Right lobe of liver (tissue), 6 donors: ENCODE results near the gene ASB18. TPM values are rescaled to one million over a fixed set of nuclear protein-coding genes. Genes with fewer than 3 reads are reported as not detected.
A peak's percentile ranks its signal among the peaks of the same experiment; 100 is the strongest.

Source experiments
- ATAC-seq, 4 donors: fragments of 200-7000 bp; cut with Tn5 transposase; one replicate each; pipeline ENCODE4 v1.9.1; 2020; ENCODE audit warnings: mild to moderate bottlenecking in 4 of 4, moderate library complexity in 4 of 4
- DNase-seq, 3 donors: peaks; one replicate each; pipeline ENCODE4 v3.0.0-alpha.2; 2020
- H3K27ac ChIP-seq, 3 donors: fragments of 200-600 bp; one replicate each; pipeline ENCODE4 v1.8.0; 2022
- H3K27me3 ChIP-seq, 2 donors: fragments of 200-600 bp; one replicate each; pipeline ENCODE4 v1.8.0; 2022
- H3K36me3 ChIP-seq, 4 donors: fragments of 200-600 bp; sonication (generic) in 1 of 4; one replicate each; pipeline versions ENCODE4 v1.5.1 to v1.8.0; 2017 to 2022; ENCODE audit warnings: control low read depth in 1 of 4
- H3K4me1 ChIP-seq, 4 donors: fragments of 200-600 bp; sonication (generic) in 1 of 4; one replicate each; pipeline versions ENCODE4 v1.5.1 to v1.8.0; 2017 to 2022; ENCODE audit warnings: control low read depth in 1 of 4
- H3K4me3 ChIP-seq, 3 donors: fragments of 200-600 bp; one replicate each; pipeline ENCODE4 v1.8.0; 2022
- H3K9me3 ChIP-seq, 4 donors: fragments of 200-600 bp; sonication (generic) in 1 of 4; one replicate each; pipeline versions ENCODE4 v1.5.1 to v1.8.0; 2017 to 2022; ENCODE audit warnings: control low read depth in 1 of 4
- POLR2A ChIP-seq: fragments of 450-650 bp; IDR thresholded peaks from one replicate; pipeline ENCODE4 v1.6.1; 2017; ENCODE audit warnings: antibody characterized with exemption, mild to moderate bottlenecking
- WGBS: methylation state at CpG from one replicate; pipeline ENCODE4 v1.1.6; 2018; ENCODE audit warnings: low coverage, low lambda C conversion rate; ENCODE audit not compliant: insufficient coverage; ENCODE audit errors: missing lambda C conversion rate; 5-methylcytosine and 5-hydroxymethylcytosine counted together
- intact Hi-C, 2 donors: fragments of 100-400 bp; cut with DNase I; formaldehyde crosslinking; loops; one replicate each; pipeline versions ENCODE4 v1.11.2 to v1.14.1; 2022
- total RNA-seq, 6 experiments: library from RNA; depleted of rRNA in 2 of 6; stranded (reverse); fragments of >200 nt in 2 of 6; fragmentation: NEBNext Ultra II Directional in 3 of 6; extraction: Animal tissue kit (Norgen Biotek cat#: 25700) in 3 of 6; gene quantifications; one replicate each; pipeline versions ENCODE4 v1.1.0 to v1.2.4, GENCODE V29; 2016 to 2023
- TF ChIP-seq, protein P1 (sequence below), 4 donors: fragments of 200-600 bp in 3 of 4; fragments of 450-650 bp in 1 of 4; IDR thresholded peaks; one replicate each; pipeline versions ENCODE4 v1.5.1 to v1.8.0; 2016 to 2022; ENCODE audit warnings: antibody characterized with exemption in 4 of 4, mild to moderate bottlenecking in 2 of 4
- donor health status: DM: no; HTN: yes; CAD: no.
- donor health status: DM: no; HTN: no; CAD: no.
- donor health status: DM: no; HTN: no; CAD: no.
- donor health status: DM: no; HTN: yes; CAD: no.
- donor health status: DM: no; HTN: yes; CAD: no.

ASB18 gene
- total RNA-seq, 6 experiments from 2014 or later = not detected

- peaks cover 0 to 20% (median 0%) of the 10 kb centered on the region in 4 donors for H3K4me1 ChIP-seq
- H3K4me3 ChIP-seq = no peak overlapping the region
- WGBS = 7% methylated on average over 15 of the region's 21 CpGs
- TF ChIP-seq, protein P1, sequence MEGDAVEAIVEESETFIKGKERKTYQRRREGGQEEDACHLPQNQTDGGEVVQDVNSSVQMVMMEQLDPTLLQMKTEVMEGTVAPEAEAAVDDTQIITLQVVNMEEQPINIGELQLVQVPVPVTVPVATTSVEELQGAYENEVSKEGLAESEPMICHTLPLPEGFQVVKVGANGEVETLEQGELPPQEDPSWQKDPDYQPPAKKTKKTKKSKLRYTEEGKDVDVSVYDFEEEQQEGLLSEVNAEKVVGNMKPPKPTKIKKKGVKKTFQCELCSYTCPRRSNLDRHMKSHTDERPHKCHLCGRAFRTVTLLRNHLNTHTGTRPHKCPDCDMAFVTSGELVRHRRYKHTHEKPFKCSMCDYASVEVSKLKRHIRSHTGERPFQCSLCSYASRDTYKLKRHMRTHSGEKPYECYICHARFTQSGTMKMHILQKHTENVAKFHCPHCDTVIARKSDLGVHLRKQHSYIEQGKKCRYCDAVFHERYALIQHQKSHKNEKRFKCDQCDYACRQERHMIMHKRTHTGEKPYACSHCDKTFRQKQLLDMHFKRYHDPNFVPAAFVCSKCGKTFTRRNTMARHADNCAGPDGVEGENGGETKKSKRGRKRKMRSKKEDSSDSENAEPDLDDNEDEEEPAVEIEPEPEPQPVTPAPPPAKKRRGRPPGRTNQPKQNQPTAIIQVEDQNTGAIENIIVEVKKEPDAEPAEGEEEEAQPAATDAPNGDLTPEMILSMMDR (IDR thresholded peaks at IDR 0.05) = no peak
- no peak for TF ChIP-seq POLR2A
- H3K27me3 ChIP-seq = peaks cover 19 to 71% of the 10 kb centered on the region in 2 donors
- ATAC-seq = no peak
- intact Hi-C loops = no loop called here
- DNase-seq = no peak
- H3K27ac ChIP-seq = no peak overlapping the region
- H3K9me3 ChIP-seq = no peaks in the 10 kb centered on the region
- H3K36me3 ChIP-seq = no peaks in the 10 kb centered on the region
These were observed 93.5 kb downstream of the ASB18 start for GRCh38 chr2:236170590-236171165.

DNA sequence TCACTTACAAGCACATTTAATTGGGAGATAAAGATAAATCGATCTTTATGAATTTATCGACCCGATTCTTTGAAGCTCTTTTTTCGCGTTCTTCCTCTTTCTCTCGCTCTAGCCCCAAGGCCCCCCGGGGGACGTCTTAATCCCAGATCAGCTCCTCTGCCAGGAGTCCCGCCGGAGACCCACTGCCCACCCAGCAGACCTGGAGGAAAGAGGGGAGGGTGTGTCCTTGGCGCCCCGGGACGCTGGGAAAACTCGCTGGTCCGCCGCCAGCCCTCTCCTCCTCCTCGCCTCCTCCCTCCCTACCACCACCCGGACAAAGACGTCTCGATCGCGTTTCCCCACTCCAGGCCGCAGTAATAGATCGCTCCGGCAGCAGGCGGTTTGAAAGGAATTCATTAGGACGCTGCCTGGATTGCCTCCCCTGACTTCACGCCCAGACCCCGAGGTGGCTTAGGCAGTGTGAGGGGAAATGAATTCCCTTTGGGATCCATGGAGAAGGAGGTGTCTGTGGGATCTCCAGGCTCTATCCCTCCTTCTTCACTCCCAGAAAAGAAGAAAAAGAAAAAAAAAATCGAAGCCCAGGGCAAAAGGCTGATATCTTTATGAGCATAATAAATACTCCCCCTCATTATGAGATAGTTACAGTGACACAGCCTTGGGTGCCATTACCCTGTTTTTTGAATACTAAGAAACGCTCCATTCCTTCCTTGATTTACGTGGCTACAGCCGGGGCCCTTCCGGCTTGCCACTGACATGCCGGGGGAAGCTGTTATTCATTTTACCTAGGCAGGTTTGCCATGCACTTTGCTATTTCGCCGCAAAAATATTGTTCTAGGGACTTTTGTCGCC, 94.2 kb downstream of the ASB18 start:
- Histone ChIP-seq H3K27me3 (peaks cover 21 to 73% of the 10 kb centered on the region in 2 donors), H3K4me3 (no peak overlapping the region), H3K9me3 (no peaks in the 10 kb centered on the region), H3K27ac (no peak overlapping the region), H3K4me1 (peaks cover 0 to 20% (median 0%) of the 10 kb centered on the region in 4 donors), H3K36me3 (no peaks in the 10 kb centered on the region)
- TF ChIP-seq, protein P1 (IDR thresholded peaks at IDR 0.05) = no peak
- TF ChIP-seq POLR2A = no peak
- intact Hi-C loops = no loop called here
- ATAC-seq = no peak
- no peak for DNase-seq
- 9% methylated on average over 24 of the region's 38 CpGs for WGBS

- Histone ChIP-seq H3K4me3 (no peak overlapping the region), H3K36me3 (no peaks in the 10 kb centered on the region), H3K4me1 (peaks cover 0 to 27% (median 0%) of the 10 kb centered on the region in 4 donors), H3K9me3 (no peaks in the 10 kb centered on the region), H3K27ac (no peak overlapping the region), H3K27me3 (peaks cover 28 to 73% of the 10 kb centered on the region in 2 donors)
- 10% methylated on average over 33 of the region's 36 CpGs for WGBS
- ATAC-seq (no peak), DNase-seq (no peak)
- intact Hi-C loops = no loop called here
- TF ChIP-seq, protein P1 (IDR thresholded peaks at IDR 0.05) = no peak
- TF ChIP-seq POLR2A = no peak
These were observed 95.0 kb downstream of the ASB18 start for GRCh38 chr2:236169151-236169721.

DNA sequence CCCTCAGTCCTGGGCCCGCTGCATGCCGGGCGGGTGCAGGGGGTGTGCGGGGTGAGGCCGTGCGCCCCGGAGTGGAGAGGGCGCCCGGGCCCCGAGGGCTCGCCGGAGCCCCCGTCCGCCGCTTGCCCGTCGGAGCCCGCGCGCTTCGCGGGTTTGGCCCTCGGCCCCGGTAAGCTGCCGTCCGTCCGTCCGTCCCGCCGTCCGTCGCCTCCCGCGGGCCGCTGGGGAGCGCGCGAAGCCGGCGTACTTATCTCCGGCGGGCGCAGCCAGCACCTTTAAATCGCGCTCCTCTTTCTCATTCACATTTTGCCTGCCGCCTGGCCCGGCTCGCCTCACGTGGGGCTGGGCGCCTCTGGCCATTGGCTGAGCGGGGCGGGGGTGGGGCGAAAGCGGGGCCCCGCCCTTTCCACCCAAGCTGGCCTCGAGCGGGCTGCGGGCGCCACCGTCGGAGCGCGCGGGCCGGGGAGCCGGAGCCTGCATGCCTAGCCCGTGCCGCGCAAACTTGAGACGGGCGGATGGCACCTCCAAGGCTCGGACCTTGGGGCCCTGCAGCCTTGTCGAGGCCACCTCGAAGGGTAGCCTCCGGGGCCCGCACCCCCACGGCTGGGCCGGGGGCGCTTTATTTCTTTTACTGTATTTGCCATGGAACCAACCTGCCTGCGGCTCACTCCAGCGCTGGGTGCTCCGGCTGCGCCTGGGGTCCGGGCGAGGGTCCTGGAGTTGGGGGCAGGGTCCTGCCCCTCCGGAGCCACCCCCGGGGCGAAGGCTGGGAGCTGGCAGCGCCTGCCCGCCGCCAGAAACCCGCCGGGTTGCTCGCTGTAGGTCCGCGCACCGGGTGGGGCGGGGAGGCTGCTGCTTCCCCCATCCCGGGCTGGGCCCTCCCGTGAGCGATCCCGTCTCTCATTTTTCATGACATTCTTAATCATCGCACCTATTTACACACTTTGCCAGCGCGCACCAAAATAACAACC, 95.8 kb downstream of the ASB18 start, which contains the start of gene GBX2:
Gene GBX2 (minus strand): TSS at position 277 of the 971 bp plus-strand sequence. CDS start 415 bp downstream, outside the sequence.
- no peak for TF ChIP-seq POLR2A
- TF ChIP-seq, protein P1 (IDR thresholded peaks at IDR 0.05) = no peak
- no peak for DNase-seq
- H3K4me1 ChIP-seq = peaks cover 0 to 34% (median 0%) of the 10 kb centered on the region in 4 donors
- peak; percentile 22 to 53 (median 47) for ATAC-seq
- H3K4me3 ChIP-seq = peak within 1 kb of the TSS in 1 of 3 donors; percentile 26
- no peak within 1 kb of the TSS for H3K27ac ChIP-seq
- no peaks in the 10 kb centered on the region for H3K9me3 ChIP-seq
- H3K36me3 ChIP-seq = no peaks in the 10 kb centered on the region
- 3% methylated on average over 32 of the region's 105 CpGs for WGBS
- H3K27me3 ChIP-seq = peaks cover 28 to 78% of the 10 kb centered on the region in 2 donors
- intact Hi-C loops = no loop called here
